Measurements from ENCODE around the gene SMIM5.
"Not testable (repeated sequence)": the region's sequence is repeated elsewhere in the genome, so short reads cannot be mapped to it uniquely, and the experiment has no call there.

Gene SMIM5

GRCh38 chr17:75626496-75627038 is 6.7 kb upstream of the SMIM5 start:
- DNase-seq: no peak

GRCh38 chr17:75627094-75627493 is 6.1 kb upstream of the SMIM5 start:
- no peak for DNase-seq

DNA sequence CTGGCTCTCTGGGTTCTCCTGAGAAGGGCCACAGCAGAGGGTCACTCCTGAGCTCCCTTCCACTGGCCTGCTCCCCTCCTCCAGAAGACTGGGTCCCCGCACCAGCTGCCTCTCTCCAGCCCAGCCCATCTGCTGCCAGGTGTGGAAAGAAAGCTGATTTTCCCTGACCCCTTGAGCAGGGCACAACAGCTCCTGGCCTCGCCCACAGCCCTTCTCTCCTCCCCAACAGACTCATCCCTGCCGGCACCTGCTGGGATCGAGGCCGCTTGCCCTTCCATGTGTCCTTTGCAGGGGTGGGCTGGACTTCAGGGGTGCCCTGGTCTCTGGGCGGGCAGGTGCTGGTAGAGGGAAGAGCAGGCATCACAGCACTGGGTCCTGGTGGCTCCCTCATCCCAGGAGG is 4.8 kb upstream of the SMIM5 start:
- DNase-seq: no peak

DNA sequence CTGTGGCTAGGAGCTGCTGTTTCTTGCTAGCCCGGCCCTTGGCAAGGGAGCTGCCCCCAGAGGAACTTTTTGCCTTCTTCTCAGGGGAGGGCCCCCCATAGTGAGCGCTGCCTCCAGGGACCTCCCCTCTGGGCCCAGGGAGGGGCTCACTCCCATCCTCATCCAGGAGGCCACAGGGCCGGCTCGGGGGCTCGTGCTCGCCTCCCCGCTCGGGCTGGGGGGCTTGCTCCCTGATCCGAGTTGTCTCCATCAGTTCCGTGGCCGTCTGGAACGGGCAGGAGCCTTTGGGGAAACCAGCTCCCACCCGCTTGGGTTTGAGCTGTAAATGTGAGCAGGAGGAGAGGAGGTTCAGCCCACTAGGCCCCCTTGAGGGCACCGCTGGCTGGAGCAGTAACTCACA is 4.1 kb upstream of the SMIM5 start:
- DNase-seq: no peak

- no peak for DNase-seq
These were observed 2.9 kb upstream of the SMIM5 start for GRCh38 chr17:75630071-75630917.

DNA sequence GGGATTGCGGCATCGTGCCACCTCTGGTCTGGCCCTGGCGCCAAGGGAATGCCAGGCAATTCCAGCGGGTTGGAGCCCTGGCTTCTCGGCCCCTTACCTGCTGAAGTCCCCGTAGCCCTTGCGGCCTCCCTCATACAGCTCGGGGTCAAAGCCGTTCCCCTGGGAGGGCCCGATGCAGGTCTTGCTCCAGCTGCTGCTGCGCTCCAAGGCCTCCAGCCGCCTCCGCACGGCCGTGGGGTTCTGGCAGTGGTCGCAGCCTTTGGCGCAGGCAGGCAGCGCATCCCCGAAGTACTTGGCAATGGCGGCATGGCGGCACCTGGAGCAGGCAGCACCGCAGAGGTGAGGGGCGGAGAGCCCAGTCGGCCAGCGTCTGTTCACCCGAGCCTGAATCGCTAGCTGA is 1.9 kb upstream of the SMIM5 start:
- no peak for DNase-seq

DNA sequence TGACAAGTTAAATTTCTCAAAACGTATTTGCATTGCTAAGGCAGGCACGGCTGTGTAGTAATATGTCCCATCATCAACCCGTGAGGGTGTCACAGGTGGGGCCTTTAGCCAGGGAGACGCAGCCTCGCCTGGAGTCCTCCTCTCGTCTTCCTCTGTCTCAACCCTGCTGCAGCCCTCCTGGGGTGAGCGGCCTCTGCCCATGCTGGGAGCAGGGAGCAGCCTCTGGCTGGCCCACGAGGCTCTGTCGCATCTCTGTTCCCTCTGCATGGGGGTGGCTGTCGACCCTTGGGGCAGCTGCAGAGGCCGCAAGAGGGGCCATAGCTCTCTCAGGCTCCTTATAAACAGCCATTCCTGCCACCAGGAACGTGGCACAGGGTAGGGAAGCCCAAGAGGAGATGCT is 806 bp upstream of the SMIM5 start:
- no peak for DNase-seq

GRCh38 chr17:75633486-75634375 is 497 bp downstream of the SMIM5 start:
- peak; percentile 46 for DNase-seq

- no peak for DNase-seq
These were observed 1.1 kb downstream of the SMIM5 start for GRCh38 chr17:75634376-75634740.

- no peak for DNase-seq
These were observed 1.7 kb downstream of the SMIM5 start for GRCh38 chr17:75634754-75635609.

GRCh38 chr17:75635610-75636202 is 2.5 kb downstream of the SMIM5 start:
- DNase-seq: no peak

DNA sequence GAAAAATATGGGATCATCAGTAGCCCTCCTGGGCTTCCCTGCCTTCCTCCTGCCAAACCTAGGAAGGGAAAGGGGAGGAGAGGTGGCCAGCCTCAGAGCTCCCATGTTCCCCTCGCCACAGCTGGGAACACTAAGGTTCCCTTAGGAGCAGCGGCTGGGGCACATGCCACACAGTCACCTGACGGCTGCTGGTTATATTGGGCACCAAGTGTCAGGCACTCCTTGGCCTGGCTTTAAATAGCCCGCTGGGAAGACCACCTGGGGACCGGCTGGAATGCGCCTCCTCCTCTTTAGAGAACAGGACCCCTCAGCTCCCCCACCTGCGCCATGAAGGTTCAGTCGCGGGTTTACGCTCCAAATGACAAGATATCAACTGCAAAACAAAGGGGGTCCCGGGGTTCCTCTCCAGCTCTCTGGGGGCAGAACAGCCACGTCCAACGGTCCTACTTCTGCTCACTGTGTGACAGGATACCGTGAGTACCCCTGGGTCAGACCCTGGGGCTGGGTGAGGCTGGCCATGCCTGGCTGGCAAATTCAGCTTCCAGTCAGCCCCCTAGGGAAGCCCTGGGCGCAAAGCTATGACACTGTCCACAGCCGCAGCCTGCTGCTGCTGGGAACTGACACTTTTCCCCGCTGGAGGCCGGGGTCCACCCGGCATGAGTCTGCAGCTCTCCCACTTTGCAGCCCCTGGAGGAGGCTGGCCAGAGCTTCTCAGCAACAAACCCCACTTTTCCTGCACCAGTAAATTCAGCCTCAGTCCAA is 3.3 kb downstream of the SMIM5 start:
- no peak for DNase-seq

- DNase-seq: no peak
These were observed 3.9 kb downstream of the SMIM5 start for GRCh38 chr17:75637143-75637538.

GRCh38 chr17:75637551-75637950 is 4.3 kb downstream of the SMIM5 start:
- DNase-seq: no peak

GRCh38 chr17:75638039-75638438 is 4.8 kb downstream of the SMIM5 start:
- not testable (repeated sequence) for DNase-seq

DNA sequence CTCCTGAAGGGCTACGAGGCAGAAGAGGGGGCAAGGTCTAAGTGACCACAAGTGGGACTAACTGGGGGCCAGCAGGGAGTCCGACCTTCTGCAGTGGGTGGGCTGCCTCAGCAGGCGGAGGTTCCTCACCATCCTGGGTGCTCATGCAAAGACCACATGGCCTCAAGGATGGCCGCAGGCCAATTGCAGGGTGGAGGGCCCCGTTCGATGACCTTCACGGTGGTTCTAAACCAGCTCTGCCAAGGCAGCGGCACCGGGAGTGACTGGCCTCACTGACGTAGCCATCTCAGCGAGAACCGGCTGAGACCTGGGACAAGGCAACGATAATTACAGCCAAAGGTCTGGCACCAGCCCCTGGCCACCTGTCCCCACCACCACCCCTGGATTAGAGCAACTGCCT is 5.7 kb downstream of the SMIM5 start:
- DNase-seq: no peak

- no peak for DNase-seq
These were observed 6.1 kb downstream of the SMIM5 start for GRCh38 chr17:75639327-75639726.

DNA sequence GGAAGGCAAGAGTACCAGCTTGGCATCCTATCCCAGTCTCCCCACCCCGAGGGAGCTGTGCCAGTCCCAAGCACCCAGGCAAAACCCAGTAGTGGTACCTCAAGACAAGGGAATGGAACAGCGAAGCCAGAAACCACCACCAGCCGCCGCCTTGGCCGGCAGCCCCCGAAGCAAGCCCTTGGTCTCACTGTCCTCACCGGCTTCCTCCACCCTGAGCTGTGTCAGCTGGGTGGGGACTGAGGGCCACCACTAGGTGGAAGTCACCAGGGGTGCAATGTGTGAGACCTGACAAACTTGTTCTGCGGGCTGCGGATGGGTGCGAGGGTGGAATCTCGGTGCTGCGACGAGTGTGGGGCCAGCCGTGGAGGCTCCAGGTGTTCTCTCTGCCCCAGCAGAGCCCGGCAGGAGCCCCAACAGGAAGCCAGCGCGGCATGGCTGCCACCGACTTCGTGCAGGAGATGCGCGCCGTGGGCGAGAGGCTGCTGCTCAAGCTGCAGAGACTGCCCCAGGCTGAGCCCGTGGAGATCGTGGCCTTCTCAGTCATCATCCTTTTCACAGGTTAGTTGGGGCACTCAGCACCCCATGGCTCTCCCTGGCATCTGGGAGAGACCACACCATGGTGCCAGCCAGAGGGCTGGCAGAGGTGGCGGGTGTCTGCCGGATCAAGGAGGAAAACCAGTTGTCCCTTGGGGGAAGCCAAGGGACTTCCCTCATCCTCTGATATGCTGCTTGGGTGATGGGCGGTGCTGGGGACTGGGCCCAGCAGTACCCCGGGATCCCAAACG is 6.7 kb downstream of the SMIM5 start:
- no peak for DNase-seq

DNA sequence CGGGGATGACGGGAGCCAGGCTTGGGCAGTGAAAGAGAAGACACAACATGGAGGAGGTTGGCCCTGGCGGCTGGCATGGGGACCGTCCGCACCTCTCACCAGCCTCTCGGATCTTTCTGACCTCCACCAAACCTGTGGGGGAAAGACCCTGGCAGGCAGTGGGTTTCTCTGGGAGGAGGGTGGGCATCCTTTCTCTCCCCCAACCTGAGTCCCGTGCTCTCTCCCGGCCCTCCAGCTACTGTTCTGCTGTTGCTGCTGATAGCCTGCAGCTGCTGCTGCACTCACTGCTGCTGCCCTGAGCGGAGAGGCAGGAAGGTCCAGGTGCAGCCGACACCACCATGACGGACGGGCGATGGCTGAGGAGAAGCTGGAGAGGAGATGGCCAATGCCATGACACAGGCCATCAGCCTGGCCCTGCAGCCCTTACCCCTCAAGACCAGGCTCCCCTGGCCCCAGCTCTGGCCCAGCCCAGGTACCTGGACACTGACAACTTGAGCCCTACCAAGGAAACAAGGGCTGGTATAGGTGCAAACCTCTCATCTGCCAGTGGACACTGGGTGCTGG is 7.4 kb downstream of the SMIM5 start:
- no peak for DNase-seq

DNA sequence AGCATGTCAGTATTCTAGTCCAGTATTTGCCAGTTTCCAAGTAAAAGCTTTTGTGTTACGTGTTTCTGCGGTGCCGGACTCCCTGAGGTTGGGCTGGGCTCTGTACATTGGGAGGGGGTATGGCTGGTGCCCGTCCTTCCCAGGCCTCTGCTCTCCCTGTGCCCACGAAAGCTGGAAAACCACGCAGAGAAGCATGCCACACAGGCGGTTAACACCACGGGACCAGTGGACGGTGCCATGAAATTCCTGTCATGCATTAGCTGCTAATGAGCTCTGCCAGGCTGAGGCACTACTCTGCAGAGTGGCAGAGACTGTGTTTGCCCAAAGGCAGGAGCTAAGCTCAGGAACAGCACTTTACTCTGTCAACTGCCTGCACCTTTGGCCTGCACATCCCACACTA is 8.1 kb downstream of the SMIM5 start:
- no peak for DNase-seq
